Measurements from ENCODE around the gene POM121C. TPM values are rescaled to one million over a fixed set of nuclear protein-coding genes. Genes with fewer than 3 reads are reported as not detected.
"Not testable (repeated sequence)": the region's sequence is repeated elsewhere in the genome, so short reads cannot be mapped to it uniquely, and the experiment has no call there.

The POM121C gene
- total RNA-seq, 6 donors from 2014 or later, result 21.7 to 102 (median 36.8) TPM

GRCh38 chr7:75418292-75418858, 67.7 kb downstream of the POM121C start:
- 93% methylated on average over 8 of the region's 20 CpGs; no CpG with 5 or more reads in 1 of the 2 donors for WGBS, 2 donors
- DNase-seq, H3K27me3 ChIP-seq, H3K4me3 ChIP-seq, H3K9me3 ChIP-seq, H3K4me1 ChIP-seq, H3K27ac ChIP-seq: not testable (repeated sequence)
- peak in 1 of 2 donors; percentile 40 for ATAC-seq (ENCODE audit: low FRiP score in 2 of 2)
- peaks cover 0 to 47% (median 26%) of the 10 kb centered on the region in 4 donors for H3K36me3 ChIP-seq

- WGBS, 2 donors, result 92 to 96% methylated on average over 8 of the region's 9 CpGs
- not testable (repeated sequence) for H3K4me1 ChIP-seq; H3K27me3 ChIP-seq; DNase-seq; H3K9me3 ChIP-seq; H3K27ac ChIP-seq; H3K4me3 ChIP-seq; ATAC-seq (ENCODE audit: low FRiP score in 2 of 2)
- peaks cover 0 to 42% (median 24%) of the 10 kb centered on the region in 4 donors for H3K36me3 ChIP-seq
Observed at GRCh38 chr7:75416787-75417186, 69.3 kb downstream of the POM121C start.

GRCh38 chr7:75415829-75416373, 70.2 kb downstream of the POM121C start:
- not testable (repeated sequence) for ATAC-seq (ENCODE audit: low FRiP score in 2 of 2)
- DNase-seq, result peak in 1 of 2 donors; percentile 51

GRCh38 chr7:75415428-75415817, 70.7 kb downstream of the POM121C start:
- peak in 1 of 2 donors; percentile 52 for DNase-seq
- not testable (repeated sequence) for ATAC-seq (ENCODE audit: low FRiP score in 2 of 2); H3K27ac ChIP-seq; H3K9me3 ChIP-seq; H3K4me3 ChIP-seq; H3K4me1 ChIP-seq; H3K27me3 ChIP-seq
- H3K36me3 ChIP-seq, result peaks cover 0 to 29% (median 15%) of the 10 kb centered on the region in 4 donors
- WGBS, 2 donors, result 87% methylated on average over 9 of the region's 11 CpGs; no CpG with 5 or more reads in 1 of the 2 donors

More at GRCh38 chr7:75415829-75416373, 70.2 kb downstream of the POM121C start:
- H3K27me3 ChIP-seq, H3K9me3 ChIP-seq, H3K4me3 ChIP-seq, H3K27ac ChIP-seq, H3K4me1 ChIP-seq: not testable (repeated sequence)
- 87 to 88% methylated on average over 11 to 12 of the region's 27 CpGs for WGBS, 2 donors
- peaks cover 0 to 34% (median 18%) of the 10 kb centered on the region in 4 donors for H3K36me3 ChIP-seq

- H3K4me3 ChIP-seq; DNase-seq; H3K4me1 ChIP-seq; H3K27me3 ChIP-seq; ATAC-seq (ENCODE audit: low FRiP score in 2 of 2); H3K9me3 ChIP-seq; H3K27ac ChIP-seq: not testable (repeated sequence)
- peaks cover 0 to 24% (median 13%) of the 10 kb centered on the region in 4 donors for H3K36me3 ChIP-seq
- 63 to 75% methylated on average over 5 to 10 of the region's 13 CpGs for WGBS, 2 donors
Observed at GRCh38 chr7:75414708-75415427, 71.2 kb downstream of the POM121C start.

- 87% methylated on average over 3 to 4 of the region's 6 CpGs for WGBS, 2 donors
- not testable (repeated sequence) for H3K9me3 ChIP-seq; H3K27ac ChIP-seq; H3K4me1 ChIP-seq; H3K27me3 ChIP-seq; DNase-seq; ATAC-seq (ENCODE audit: low FRiP score in 2 of 2); H3K4me3 ChIP-seq
- H3K36me3 ChIP-seq, result peaks cover 0 to 24% (median 10%) of the 10 kb centered on the region in 4 donors
Observed at GRCh38 chr7:75414204-75414603, 71.9 kb downstream of the POM121C start.

- not testable (repeated sequence) for DNase-seq; H3K36me3 ChIP-seq; H3K27ac ChIP-seq; H3K4me3 ChIP-seq; H3K9me3 ChIP-seq; ATAC-seq (ENCODE audit: low FRiP score in 2 of 2); H3K27me3 ChIP-seq; H3K4me1 ChIP-seq
- no CpG with 5 or more reads among the region's 13 CpGs for WGBS, 2 donors
Observed at GRCh38 chr7:75410823-75411173, 75.3 kb downstream of the POM121C start.

GRCh38 chr7:75409880-75410822, 75.9 kb downstream of the POM121C start:
- DNase-seq (peak in 1 of 2 donors; percentile 52), ATAC-seq (ENCODE audit: low FRiP score in 2 of 2) (peak; percentile 98)
- no CpG with 5 or more reads among the region's 74 CpGs for WGBS, 2 donors
- H3K27me3 ChIP-seq, H3K36me3 ChIP-seq, H3K27ac ChIP-seq, H3K9me3 ChIP-seq, H3K4me1 ChIP-seq: not testable (repeated sequence)
- peak overlapping the region in 3 of 4 donors; percentile 42 to 49 (median 46) for H3K4me3 ChIP-seq

GRCh38 chr7:75404663-75405062, 81.4 kb downstream of the POM121C start:
- H3K27ac ChIP-seq; H3K4me1 ChIP-seq; H3K27me3 ChIP-seq; DNase-seq; ATAC-seq (ENCODE audit: low FRiP score in 2 of 2); H3K9me3 ChIP-seq; H3K36me3 ChIP-seq; H3K4me3 ChIP-seq: not testable (repeated sequence)
- WGBS, 2 donors, result 100% methylated on average over 2 of the region's 18 CpGs; no CpG with 5 or more reads in 1 of the 2 donors

GRCh38 chr7:75403455-75404443, 82.3 kb downstream of the POM121C start:
- ATAC-seq (ENCODE audit: low FRiP score in 2 of 2), result peak; percentile 58 to 91
- not testable (repeated sequence) for H3K4me3 ChIP-seq, H3K4me1 ChIP-seq, DNase-seq, H3K36me3 ChIP-seq, H3K27ac ChIP-seq, H3K9me3 ChIP-seq, H3K27me3 ChIP-seq
- no CpG with 5 or more reads among the region's 28 CpGs for WGBS, 2 donors

- not testable (repeated sequence) for H3K27me3 ChIP-seq; H3K27ac ChIP-seq; DNase-seq; H3K4me1 ChIP-seq; H3K9me3 ChIP-seq; H3K36me3 ChIP-seq; ATAC-seq (ENCODE audit: low FRiP score in 2 of 2); H3K4me3 ChIP-seq
- no CpG with 5 or more reads among the region's 6 CpGs for WGBS, 2 donors
Observed at GRCh38 chr7:75400575-75400974, 85.5 kb downstream of the POM121C start.

Data from upper lobe of left lung (tissue), 6 donors.